Loucy (cell line): ENCODE results near the gene TNK1.

Experiments used
- H2AFZ ChIP-seq: fragments of 200-600 bp; sonication (generic); 2 replicates; pipeline ENCODE4 v1.6.0; 2016; ENCODE audit warnings: antibody characterized with exemption, mild to moderate bottlenecking, low read length, moderate library complexity
- H3F3A ChIP-seq: fragments of 200-600 bp; 2 replicates; pipeline ENCODE4 v1.6.0; 2016; ENCODE audit warnings: antibody characterized with exemption, low read depth, mild to moderate bottlenecking
- H3K27me3 ChIP-seq: fragments of 200-600 bp; sonication (generic); 2 replicates; pipeline ENCODE4 v1.6.1; 2014; ENCODE audit warnings: low read length, mild to moderate bottlenecking; ENCODE audit not compliant: insufficient read depth, poor library complexity, severe bottlenecking
- H3K36me3 ChIP-seq: fragments of 200-600 bp; sonication (generic); 2 replicates; pipeline ENCODE4 v1.6.1; 2016; ENCODE audit warnings: low read length; ENCODE audit not compliant: insufficient read depth
- H3K4me1 ChIP-seq: fragments of 200-600 bp; sonication (generic); 2 replicates; pipeline ENCODE4 v1.5.1; 2014; ENCODE audit warnings: low read length, mild to moderate bottlenecking; ENCODE audit not compliant: insufficient read depth, poor library complexity, severe bottlenecking
- H3K4me2 ChIP-seq: fragments of 200-600 bp; sonication (generic); 2 replicates; pipeline ENCODE4 v1.6.0; 2014; ENCODE audit warnings: antibody characterized with exemption, low read length, low read depth, mild to moderate bottlenecking; ENCODE audit not compliant: poor library complexity, severe bottlenecking
- H3K4me3 ChIP-seq: fragments of 200-600 bp; sonication (generic); 2 replicates; pipeline ENCODE4 v1.5.1; 2014; ENCODE audit warnings: low read length, mild to moderate bottlenecking, mixed read lengths; ENCODE audit not compliant: poor library complexity, severe bottlenecking
- H3K79me2 ChIP-seq: fragments of 200-600 bp; sonication (generic); 2 replicates; pipeline ENCODE4 v1.6.1; 2014; ENCODE audit warnings: low read length; ENCODE audit not compliant: insufficient read depth
- H3K9ac ChIP-seq: fragments of 200-600 bp; sonication (generic); 2 replicates; pipeline ENCODE4 v1.6.0; 2014; ENCODE audit warnings: mild to moderate bottlenecking, low read depth, low read length, moderate library complexity; ENCODE audit not compliant: poor library complexity, severe bottlenecking
- H3K9me2 ChIP-seq: fragments of 200-600 bp; sonication (generic); replicated peaks from 2 replicates; pipeline ENCODE4 v1.6.1; 2016; ENCODE audit warnings: low read depth, low read length, mixed read lengths
- H3K9me3 ChIP-seq: fragments of 200-600 bp; sonication (generic); 2 replicates; pipeline ENCODE4 v1.6.1; 2014; ENCODE audit warnings: mild to moderate bottlenecking, antibody characterized with exemption, low read length, low read depth; ENCODE audit not compliant: insufficient read depth
- H4K20me1 ChIP-seq: fragments of 200-600 bp; sonication (generic); 2 replicates; pipeline ENCODE4 v1.6.0; 2014; ENCODE audit warnings: antibody characterized with exemption, low read length, mild to moderate bottlenecking; ENCODE audit not compliant: insufficient read depth, poor library complexity, severe bottlenecking
- EZH2phosphoT487 ChIP-seq: fragments of 200-600 bp; IDR thresholded peaks from 2 replicates; pipeline ENCODE4 v1.6.1; 2018; ENCODE audit warnings: antibody characterized with exemption, mild to moderate bottlenecking, moderate library complexity, borderline replicate concordance
- TF ChIP-seq, protein P1 (sequence below): fragments of 200-600 bp; sonication (generic); conservative IDR thresholded peaks from 2 replicates; pipeline ENCODE4 v1.5.1; 2014; ENCODE audit warnings: mild to moderate bottlenecking, antibody characterized with exemption, low read length

TNK1 gene

DNA sequence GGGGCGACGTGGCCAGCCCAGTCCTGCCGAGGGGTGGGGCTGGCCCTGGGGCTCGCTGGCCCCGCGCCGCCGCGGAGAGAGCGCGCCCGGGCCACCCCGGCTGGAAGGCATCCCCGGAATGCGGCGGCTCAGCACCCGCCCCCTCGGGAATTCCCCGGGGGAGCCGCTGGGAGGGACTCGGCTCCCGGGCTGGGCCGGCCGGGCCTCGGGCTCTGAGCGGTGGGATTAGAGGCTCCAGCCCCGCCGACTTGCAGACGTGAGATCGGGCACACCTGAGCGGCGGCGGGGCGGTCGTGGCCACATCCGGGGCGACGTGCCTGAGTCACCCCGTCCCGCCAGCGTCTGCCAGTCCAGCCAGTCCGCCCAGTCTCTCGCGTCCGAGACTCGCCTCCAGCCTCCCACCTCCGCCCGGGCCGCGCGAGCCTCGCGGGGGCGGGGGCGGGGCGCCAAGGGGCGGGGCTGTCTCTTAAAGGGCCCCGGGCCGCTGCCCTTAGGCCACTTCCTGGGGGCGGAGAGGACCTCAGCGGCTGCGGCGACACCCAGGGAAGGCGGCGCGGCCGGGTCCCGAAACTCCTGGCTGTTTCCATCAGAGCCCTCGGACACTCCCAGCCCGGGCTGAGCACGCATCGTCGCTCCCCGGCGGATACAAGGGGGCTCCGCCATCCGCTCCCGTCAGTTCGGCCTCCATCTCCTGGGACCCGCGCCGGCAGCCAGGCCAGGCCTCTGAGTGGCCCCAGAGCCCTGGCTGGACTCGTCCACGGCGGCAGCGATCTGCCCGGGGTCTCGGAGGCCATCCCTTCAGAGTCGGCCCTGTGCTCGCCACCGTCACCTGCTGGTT lies 29.0 kb upstream of the TNK1 start, which contains the start of gene KCTD11:
Gene KCTD11 (plus strand): TSS at position 498 of the 838 bp plus-strand sequence.
- no peaks in the 10 kb centered on the region for H3K9me3 ChIP-seq
- no peaks in the 10 kb centered on the region for H3F3A ChIP-seq
- H3K79me2 ChIP-seq, result no peaks in the 10 kb centered on the region
- no peak within 1 kb of the TSS for H2AFZ ChIP-seq
- H4K20me1 ChIP-seq, result peaks cover 7% of the 10 kb centered on the region
- H3K4me3 ChIP-seq, result no peak within 1 kb of the TSS
- no peaks in the 10 kb centered on the region for H3K4me1 ChIP-seq
- no peaks in the 10 kb centered on the region for H3K27me3 ChIP-seq
- TF ChIP-seq, protein P1, sequence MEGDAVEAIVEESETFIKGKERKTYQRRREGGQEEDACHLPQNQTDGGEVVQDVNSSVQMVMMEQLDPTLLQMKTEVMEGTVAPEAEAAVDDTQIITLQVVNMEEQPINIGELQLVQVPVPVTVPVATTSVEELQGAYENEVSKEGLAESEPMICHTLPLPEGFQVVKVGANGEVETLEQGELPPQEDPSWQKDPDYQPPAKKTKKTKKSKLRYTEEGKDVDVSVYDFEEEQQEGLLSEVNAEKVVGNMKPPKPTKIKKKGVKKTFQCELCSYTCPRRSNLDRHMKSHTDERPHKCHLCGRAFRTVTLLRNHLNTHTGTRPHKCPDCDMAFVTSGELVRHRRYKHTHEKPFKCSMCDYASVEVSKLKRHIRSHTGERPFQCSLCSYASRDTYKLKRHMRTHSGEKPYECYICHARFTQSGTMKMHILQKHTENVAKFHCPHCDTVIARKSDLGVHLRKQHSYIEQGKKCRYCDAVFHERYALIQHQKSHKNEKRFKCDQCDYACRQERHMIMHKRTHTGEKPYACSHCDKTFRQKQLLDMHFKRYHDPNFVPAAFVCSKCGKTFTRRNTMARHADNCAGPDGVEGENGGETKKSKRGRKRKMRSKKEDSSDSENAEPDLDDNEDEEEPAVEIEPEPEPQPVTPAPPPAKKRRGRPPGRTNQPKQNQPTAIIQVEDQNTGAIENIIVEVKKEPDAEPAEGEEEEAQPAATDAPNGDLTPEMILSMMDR, result no peak
- no peak for TF ChIP-seq EZH2phosphoT487
- no peak within 1 kb of the TSS for H3K9ac ChIP-seq
- H3K36me3 ChIP-seq, result peaks cover 13% of the 10 kb centered on the region; the same call in 1 of the 2 replicates
- no peaks in the 10 kb centered on the region for H3K9me2 ChIP-seq
- no peak within 1 kb of the TSS for H3K4me2 ChIP-seq

DNA sequence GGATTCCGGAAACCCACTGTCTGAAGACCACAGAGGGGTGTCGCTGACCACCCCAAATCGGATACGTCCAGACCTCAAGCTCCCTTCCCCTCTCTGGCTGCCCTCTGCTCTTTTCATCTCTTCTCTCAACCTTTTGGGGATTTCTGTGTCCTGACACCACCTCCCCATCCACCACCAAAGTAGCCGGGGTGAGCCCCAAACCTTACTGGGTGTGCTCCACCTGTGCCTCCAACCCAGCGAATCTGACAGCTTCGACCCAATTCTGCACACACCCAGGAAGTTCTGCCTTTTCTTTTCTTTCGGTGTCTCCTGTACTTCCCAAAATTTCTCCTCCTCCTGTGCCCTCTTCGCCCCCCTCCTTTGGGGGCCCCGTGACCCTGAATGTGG lies 28.4 kb upstream of the TNK1 start:
- peaks cover 7% of the 10 kb centered on the region; the same call in 1 of the 2 replicates for H3K36me3 ChIP-seq
- H3F3A ChIP-seq, result no peaks in the 10 kb centered on the region
- H2AFZ ChIP-seq, result no peak overlapping the region
- H3K4me1 ChIP-seq, result no peaks in the 10 kb centered on the region
- no peaks in the 10 kb centered on the region for H3K27me3 ChIP-seq
- H3K4me2 ChIP-seq, result no peak overlapping the region
- no peaks in the 10 kb centered on the region for H3K9me3 ChIP-seq
- no peak overlapping the region for H3K4me3 ChIP-seq
- TF ChIP-seq EZH2phosphoT487, result no peak
- H4K20me1 ChIP-seq, result peaks cover 1% of the 10 kb centered on the region
- H3K79me2 ChIP-seq, result no peaks in the 10 kb centered on the region
- H3K9me2 ChIP-seq, result no peaks in the 10 kb centered on the region
- H3K9ac ChIP-seq, result no peak overlapping the region

- Histone ChIP-seq H3K4me2 (no peak overlapping the region), H3K9ac (no peak overlapping the region), H3K9me3 (no peaks in the 10 kb centered on the region), H3F3A (no peaks in the 10 kb centered on the region), H3K36me3 (peaks cover 3% of the 10 kb centered on the region; the same call in 1 of the 2 replicates), H3K27me3 (no peaks in the 10 kb centered on the region), H4K20me1 (no peaks in the 10 kb centered on the region), H3K4me3 (no peak overlapping the region), H3K9me2 (no peaks in the 10 kb centered on the region), H3K4me1 (no peaks in the 10 kb centered on the region), H2AFZ (no peak overlapping the region), H3K79me2 (no peaks in the 10 kb centered on the region)
- TF ChIP-seq, protein P1, result no peak
- no peak for TF ChIP-seq EZH2phosphoT487
These were observed 27.8 kb upstream of the TNK1 start for GRCh38 chr17:7352910-7353635.
